Neural cell (in vitro differentiated cells): Measurements from ENCODE around the gene EMC10. TPM values are rescaled to one million over a fixed set of nuclear protein-coding genes. Genes with fewer than 3 reads are reported as not detected.

Experiments used
- H2AFZ ChIP-seq: fragments of 200-600, 300-800 bp; sonication (generic), shearing (Covaris generic); 2 replicates; pipeline ENCODE4 v1.6.0; 2014; ENCODE audit warnings: low read depth, mild to moderate bottlenecking, antibody characterized with exemption, low read length, moderate library complexity
- H3F3A ChIP-seq: fragments of 200-600 bp; shearing (Covaris generic); 2 replicates; pipeline ENCODE4 v1.6.1; 2016; ENCODE audit warnings: mild to moderate bottlenecking, moderate library complexity, mixed read lengths, antibody characterized with exemption, low read length; ENCODE audit not compliant: insufficient read depth, poor library complexity, severe bottlenecking
- H3K27ac ChIP-seq: fragments of 200-600, 300-800 bp; sonication (generic), shearing (Covaris generic); 2 replicates; pipeline ENCODE4 v1.5.1; 2014; ENCODE audit warnings: mild to moderate bottlenecking, low read length, moderate library complexity
- H3K27me3 ChIP-seq: fragments of 300-800, 200-600 bp; sonication (generic), shearing (Covaris generic); 2 replicates; pipeline ENCODE4 v1.6.0; 2014; ENCODE audit warnings: mild to moderate bottlenecking, low read depth, low read length, moderate library complexity; ENCODE audit not compliant: insufficient read depth
- H3K36me3 ChIP-seq: fragments of 300-800, 200-600 bp; sonication (generic), shearing (Covaris generic); 2 replicates; pipeline ENCODE4 v1.5.1; 2014; ENCODE audit warnings: mild to moderate bottlenecking, antibody characterized with exemption, low read length, moderate library complexity; ENCODE audit not compliant: insufficient read depth
- H3K4me2 ChIP-seq: fragments of 300-800, 200-600 bp; sonication (generic), shearing (Covaris generic); 2 replicates; pipeline ENCODE4 v1.6.0; 2014; ENCODE audit warnings: mild to moderate bottlenecking, low read length
- H3K4me3 ChIP-seq: fragments of 300-800, 200-600 bp; sonication (generic), shearing (Covaris generic); 2 replicates; pipeline ENCODE4 v1.5.1; 2014; ENCODE audit warnings: mild to moderate bottlenecking, low read length, moderate library complexity
- H3K79me2 ChIP-seq: fragments of 200-600 bp; shearing (Covaris generic); replicated peaks from 2 replicates; pipeline ENCODE4 v1.6.0; 2014; ENCODE audit warnings: mild to moderate bottlenecking, low read length, moderate library complexity; ENCODE audit not compliant: insufficient read depth
- H3K9ac ChIP-seq: fragments of 300-800, 200-600 bp; sonication (generic), shearing (Covaris generic); 2 replicates; pipeline ENCODE4 v1.6.1; 2016; ENCODE audit warnings: mild to moderate bottlenecking, low read length, mixed read lengths
- H3K9me2 ChIP-seq: fragments of 200-600 bp; shearing (Covaris generic); 2 replicates; pipeline ENCODE4 v1.6.1; 2016; ENCODE audit warnings: mild to moderate bottlenecking, low read length, mixed read lengths; ENCODE audit not compliant: insufficient read depth
- H3K9me3 ChIP-seq: fragments of 200-600, 300-800 bp; sonication (generic), shearing (Covaris generic); 2 replicates; pipeline ENCODE4 v1.6.1; 2016; ENCODE audit warnings: mild to moderate bottlenecking, mixed run types, low read length, moderate library complexity, mixed read lengths
- H4K20me1 ChIP-seq: fragments of 200-600 bp; shearing (Covaris generic); 2 replicates; pipeline ENCODE4 v1.6.1; 2016; ENCODE audit warnings: mild to moderate bottlenecking, mixed run types; ENCODE audit not compliant: insufficient read depth
- EP300 ChIP-seq: fragments of 450-650 bp; conservative IDR thresholded peaks from 2 replicates; pipeline ENCODE4 v1.6.1; 2014; ENCODE audit warnings: antibody characterized with exemption, mild to moderate bottlenecking, moderate library complexity; ENCODE audit not compliant: poor library complexity, severe bottlenecking
- EZH2 ChIP-seq: fragments of 200-600, 300-800 bp; shearing (Covaris generic), sonication (generic); IDR thresholded peaks from 2 replicates; pipeline ENCODE4 v1.6.1; 2014; ENCODE audit warnings: antibody characterized with exemption, low read length, borderline replicate concordance, mild to moderate bottlenecking; ENCODE audit not compliant: insufficient read depth, poor library complexity, severe bottlenecking
- MXI1 ChIP-seq: fragments of 450-650 bp; conservative IDR thresholded peaks from 2 replicates; pipeline ENCODE4 v1.6.1; 2014; ENCODE audit warnings: antibody characterized with exemption, mild to moderate bottlenecking; ENCODE audit not compliant: poor library complexity, severe bottlenecking
- POLR2AphosphoS5 ChIP-seq: IDR thresholded peaks from 2 replicates; pipeline ENCODE4 v1.6.1; 2012
- RAD21 ChIP-seq: fragments of 450-650 bp; conservative IDR thresholded peaks from 2 replicates; pipeline ENCODE4 v1.6.1; 2014; ENCODE audit warnings: antibody characterized with exemption, mild to moderate bottlenecking, moderate library complexity
- SMC3 ChIP-seq: fragments of 450-650 bp; conservative IDR thresholded peaks from 2 replicates; pipeline ENCODE4 v1.6.1; 2014; ENCODE audit warnings: antibody characterized with exemption, mild to moderate bottlenecking, moderate library complexity; ENCODE audit not compliant: poor library complexity
- TAF1 ChIP-seq: IDR thresholded peaks from 2 replicates; pipeline ENCODE4 v1.6.1; 2012; ENCODE audit warnings: low read depth
- polyA plus RNA-seq: library from polyadenylated mRNA; depleted of rRNA; stranded (reverse); fragments of >200 nt; gene quantifications from 2 replicates; pipeline ENCODE4 v1.2.3, GENCODE V29; 2014
- TF ChIP-seq, protein P1 (sequence below): IDR thresholded peaks from 2 replicates; pipeline ENCODE4 v1.6.1; 2012; ENCODE audit warnings: borderline replicate concordance
- TF ChIP-seq, protein P2 (sequence below): fragments of 450-650 bp; IDR thresholded peaks from 2 replicates; pipeline ENCODE4 v1.5.1; 2014; ENCODE audit warnings: antibody characterized with exemption, mild to moderate bottlenecking, moderate library complexity; ENCODE audit not compliant: poor library complexity, severe bottlenecking

The EMC10 gene
- polyA plus RNA-seq, 1 donor from 2014 or later, result 233 TPM

GRCh38 chr19:50453243-50453642 is 23.1 kb upstream of the EMC10 start:
- no peaks in the 10 kb centered on the region for H3K79me2 ChIP-seq
- H3K27me3 ChIP-seq, result no peaks in the 10 kb centered on the region
- no peaks in the 10 kb centered on the region for H4K20me1 ChIP-seq
- H3K9ac ChIP-seq, result no peak overlapping the region
- H3K4me2 ChIP-seq, result no peak overlapping the region
- TF ChIP-seq EP300 (no peak), SMC3 (no peak), TAF1 (no peak), POLR2AphosphoS5 (no peak), EZH2 (no peak), MXI1 (no peak), RAD21 (no peak)
- TF ChIP-seq, protein P1, sequence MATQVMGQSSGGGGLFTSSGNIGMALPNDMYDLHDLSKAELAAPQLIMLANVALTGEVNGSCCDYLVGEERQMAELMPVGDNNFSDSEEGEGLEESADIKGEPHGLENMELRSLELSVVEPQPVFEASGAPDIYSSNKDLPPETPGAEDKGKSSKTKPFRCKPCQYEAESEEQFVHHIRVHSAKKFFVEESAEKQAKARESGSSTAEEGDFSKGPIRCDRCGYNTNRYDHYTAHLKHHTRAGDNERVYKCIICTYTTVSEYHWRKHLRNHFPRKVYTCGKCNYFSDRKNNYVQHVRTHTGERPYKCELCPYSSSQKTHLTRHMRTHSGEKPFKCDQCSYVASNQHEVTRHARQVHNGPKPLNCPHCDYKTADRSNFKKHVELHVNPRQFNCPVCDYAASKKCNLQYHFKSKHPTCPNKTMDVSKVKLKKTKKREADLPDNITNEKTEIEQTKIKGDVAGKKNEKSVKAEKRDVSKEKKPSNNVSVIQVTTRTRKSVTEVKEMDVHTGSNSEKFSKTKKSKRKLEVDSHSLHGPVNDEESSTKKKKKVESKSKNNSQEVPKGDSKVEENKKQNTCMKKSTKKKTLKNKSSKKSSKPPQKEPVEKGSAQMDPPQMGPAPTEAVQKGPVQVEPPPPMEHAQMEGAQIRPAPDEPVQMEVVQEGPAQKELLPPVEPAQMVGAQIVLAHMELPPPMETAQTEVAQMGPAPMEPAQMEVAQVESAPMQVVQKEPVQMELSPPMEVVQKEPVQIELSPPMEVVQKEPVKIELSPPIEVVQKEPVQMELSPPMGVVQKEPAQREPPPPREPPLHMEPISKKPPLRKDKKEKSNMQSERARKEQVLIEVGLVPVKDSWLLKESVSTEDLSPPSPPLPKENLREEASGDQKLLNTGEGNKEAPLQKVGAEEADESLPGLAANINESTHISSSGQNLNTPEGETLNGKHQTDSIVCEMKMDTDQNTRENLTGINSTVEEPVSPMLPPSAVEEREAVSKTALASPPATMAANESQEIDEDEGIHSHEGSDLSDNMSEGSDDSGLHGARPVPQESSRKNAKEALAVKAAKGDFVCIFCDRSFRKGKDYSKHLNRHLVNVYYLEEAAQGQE, result no peak
- TF ChIP-seq, protein P2, sequence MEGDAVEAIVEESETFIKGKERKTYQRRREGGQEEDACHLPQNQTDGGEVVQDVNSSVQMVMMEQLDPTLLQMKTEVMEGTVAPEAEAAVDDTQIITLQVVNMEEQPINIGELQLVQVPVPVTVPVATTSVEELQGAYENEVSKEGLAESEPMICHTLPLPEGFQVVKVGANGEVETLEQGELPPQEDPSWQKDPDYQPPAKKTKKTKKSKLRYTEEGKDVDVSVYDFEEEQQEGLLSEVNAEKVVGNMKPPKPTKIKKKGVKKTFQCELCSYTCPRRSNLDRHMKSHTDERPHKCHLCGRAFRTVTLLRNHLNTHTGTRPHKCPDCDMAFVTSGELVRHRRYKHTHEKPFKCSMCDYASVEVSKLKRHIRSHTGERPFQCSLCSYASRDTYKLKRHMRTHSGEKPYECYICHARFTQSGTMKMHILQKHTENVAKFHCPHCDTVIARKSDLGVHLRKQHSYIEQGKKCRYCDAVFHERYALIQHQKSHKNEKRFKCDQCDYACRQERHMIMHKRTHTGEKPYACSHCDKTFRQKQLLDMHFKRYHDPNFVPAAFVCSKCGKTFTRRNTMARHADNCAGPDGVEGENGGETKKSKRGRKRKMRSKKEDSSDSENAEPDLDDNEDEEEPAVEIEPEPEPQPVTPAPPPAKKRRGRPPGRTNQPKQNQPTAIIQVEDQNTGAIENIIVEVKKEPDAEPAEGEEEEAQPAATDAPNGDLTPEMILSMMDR, result no peak
- no peak overlapping the region for H3K27ac ChIP-seq
- H3K36me3 ChIP-seq, result no peaks in the 10 kb centered on the region
- no peak overlapping the region for H2AFZ ChIP-seq
- no peak overlapping the region for H3K4me3 ChIP-seq
- no peaks in the 10 kb centered on the region for H3K9me2 ChIP-seq
- no peaks in the 10 kb centered on the region for H3F3A ChIP-seq
- H3K9me3 ChIP-seq, result no peaks in the 10 kb centered on the region

DNA sequence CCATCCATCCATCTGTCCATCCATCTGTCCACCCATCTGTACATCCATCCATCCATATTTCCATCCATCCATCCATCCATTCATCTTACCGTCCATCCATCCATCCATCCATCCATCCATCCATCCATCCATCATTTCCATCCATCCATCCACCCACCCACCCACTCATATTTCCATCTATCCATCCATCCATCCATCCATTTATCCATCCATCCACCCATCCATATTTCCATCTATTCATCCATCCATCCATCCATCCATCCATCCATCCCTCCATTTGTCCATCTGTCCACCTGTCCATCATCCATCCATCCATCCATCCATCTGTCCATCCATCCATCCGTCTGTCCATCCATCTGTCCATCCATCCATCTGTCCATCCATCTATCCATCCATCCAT is 20.3 kb upstream of the EMC10 start:
- H3K36me3 ChIP-seq, result no peaks in the 10 kb centered on the region
- TF ChIP-seq, protein P2, result no peak
- TF ChIP-seq, protein P1, result no peak
- TF ChIP-seq SMC3, result no peak
- TF ChIP-seq EP300, result no peak
- no peak for TF ChIP-seq MXI1
- no peak for TF ChIP-seq RAD21
- TF ChIP-seq TAF1, result no peak
- no peak for TF ChIP-seq POLR2AphosphoS5
- no peak for TF ChIP-seq EZH2
- no peaks in the 10 kb centered on the region for H3K9me2 ChIP-seq
- H3K79me2 ChIP-seq, result no peaks in the 10 kb centered on the region
- no peak overlapping the region for H3K27ac ChIP-seq
- H3K9me3 ChIP-seq, result no peaks in the 10 kb centered on the region
- H3K4me3 ChIP-seq, result no peak overlapping the region
- no peak overlapping the region for H3K4me2 ChIP-seq
- no peaks in the 10 kb centered on the region for H3K27me3 ChIP-seq
- H4K20me1 ChIP-seq, result no peaks in the 10 kb centered on the region
- H2AFZ ChIP-seq, result no peak overlapping the region
- H3K9ac ChIP-seq, result no peak overlapping the region
- no peaks in the 10 kb centered on the region for H3F3A ChIP-seq
